Kidney (tissue), 14 donors: ENCODE results near the gene SPAAR. TPM values are rescaled to one million over a fixed set of nuclear protein-coding genes. Genes with fewer than 3 reads are reported as not detected.

Source experiments
- DNase-seq, 5 donors: peaks; one replicate each; pipeline ENCODE4 v3.0.0-alpha.2; 2013 to 2020
- FAIRE-seq: peaks from 2 replicates; lab custom pipeline; 2012; peaks lifted over from hg19 to GRCh38; lab: Jason Lieb, UNC
- H3K27ac ChIP-seq, 2 donors: one replicate each; pipeline ENCODE4 v1.7.0; 2013; ENCODE audit warnings: low read depth in 2 of 2, low read length in 2 of 2, inconsistent platforms in 1 of 2
- H3K27me3 ChIP-seq: one replicate; pipeline ENCODE4 v1.7.1; 2013; ENCODE audit warnings: low read length, inconsistent platforms; ENCODE audit not compliant: control insufficient read depth, insufficient read depth
- H3K36me3 ChIP-seq, 3 donors: one replicate each; pipeline versions ENCODE4 v1.7.0 to v1.7.1; 2013; ENCODE audit warnings: low read length in 3 of 3, control low read depth in 1 of 3, inconsistent platforms in 1 of 3; ENCODE audit not compliant: insufficient read depth in 3 of 3, control insufficient read depth in 2 of 3
- H3K4me1 ChIP-seq, 3 donors: one replicate each; pipeline versions ENCODE4 v1.7.0 to v1.7.1; 2013; ENCODE audit warnings: low read length in 3 of 3, inconsistent platforms in 1 of 3, low read depth in 1 of 3; ENCODE audit not compliant: control insufficient read depth in 2 of 3, insufficient read depth in 2 of 3
- H3K4me3 ChIP-seq, 3 donors: one replicate each; pipeline versions ENCODE4 v1.7.0 to v1.8.1; 2013; ENCODE audit warnings: low read length in 3 of 3, control low read depth in 1 of 3, inconsistent platforms in 1 of 3
- H3K9ac ChIP-seq, 3 donors: one replicate each; pipeline versions ENCODE4 v1.7.0 to v1.7.1; 2013; ENCODE audit warnings: low read length in 3 of 3, control low read depth in 1 of 3, inconsistent platforms in 1 of 3
- H3K9me3 ChIP-seq, 3 donors: one replicate each; pipeline versions ENCODE4 v1.7.0 to v1.7.1; 2013; ENCODE audit warnings: low read length in 3 of 3, control low read depth in 1 of 3, inconsistent platforms in 1 of 3; ENCODE audit not compliant: control insufficient read depth in 2 of 3, insufficient read depth in 1 of 3
- intact Hi-C: fragments of 100-400 bp; cut with DNase I; formaldehyde crosslinking; loops from one replicate; pipeline ENCODE4 v1.11.1; 2022
- polyA plus RNA-seq: library from polyadenylated mRNA; stranded (reverse); fragments of 350-450 nt; fragmentation: Illumina TruSeq; extraction: RNeasy Lipid Tissue Mini Kit (QIAGEN cat#74804); gene quantifications from one replicate; pipeline ENCODE4 v1.2.3, GENCODE V29; 2014; ENCODE audit warnings: low read depth, low replicate concordance; ENCODE audit not compliant: insufficient read depth
- total RNA-seq: library from RNA; stranded (reverse); fragmentation: NEBNext Ultra II Directional; extraction: Animal tissue kit (Norgen Biotek cat#: 25700); gene quantifications from one replicate; pipeline ENCODE4 v1.2.1, GENCODE V29; 2021
- TF ChIP-seq, protein P1 (sequence below): IDR thresholded peaks from 3 replicates; pipeline ENCODE4 v1.5.1; 2012; ENCODE audit warnings: mild to moderate bottlenecking, moderate library complexity, borderline replicate concordance; ENCODE audit not compliant: insufficient read depth; ENCODE audit errors: extremely low read depth
- donor health status: control.
- donor health status: control.
- donor health status: control.
- donor health status: control.
- donor health status: control.
- donor health status: DM: yes; HTN: yes; CAD: no.
- donor health status: Normal renal cell carcinoma (clear cell type).

The SPAAR gene
- total and polyA plus RNA-seq, 2 donors from 2014 or later, result 3.2 to 5.3 TPM

DNA sequence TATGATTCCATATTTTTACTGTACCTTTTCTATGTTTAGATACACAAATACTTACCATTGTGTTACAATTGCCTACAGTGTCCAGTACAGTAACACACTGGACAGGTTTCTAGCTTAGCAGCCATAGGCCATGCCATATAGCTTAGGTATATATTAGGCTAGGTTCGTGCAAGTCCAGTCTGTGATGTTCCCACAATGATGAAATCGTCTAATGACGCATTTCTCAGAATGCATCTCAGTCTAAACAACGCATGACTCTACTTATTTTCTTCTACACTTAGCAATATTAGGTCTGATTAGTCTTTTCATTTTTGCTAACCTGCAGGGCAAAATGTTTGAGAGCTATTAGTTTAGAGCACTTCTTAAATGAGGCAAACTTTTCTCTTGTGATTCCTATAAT is 26.0 kb downstream of the SPAAR start:
- TF ChIP-seq, protein P1, sequence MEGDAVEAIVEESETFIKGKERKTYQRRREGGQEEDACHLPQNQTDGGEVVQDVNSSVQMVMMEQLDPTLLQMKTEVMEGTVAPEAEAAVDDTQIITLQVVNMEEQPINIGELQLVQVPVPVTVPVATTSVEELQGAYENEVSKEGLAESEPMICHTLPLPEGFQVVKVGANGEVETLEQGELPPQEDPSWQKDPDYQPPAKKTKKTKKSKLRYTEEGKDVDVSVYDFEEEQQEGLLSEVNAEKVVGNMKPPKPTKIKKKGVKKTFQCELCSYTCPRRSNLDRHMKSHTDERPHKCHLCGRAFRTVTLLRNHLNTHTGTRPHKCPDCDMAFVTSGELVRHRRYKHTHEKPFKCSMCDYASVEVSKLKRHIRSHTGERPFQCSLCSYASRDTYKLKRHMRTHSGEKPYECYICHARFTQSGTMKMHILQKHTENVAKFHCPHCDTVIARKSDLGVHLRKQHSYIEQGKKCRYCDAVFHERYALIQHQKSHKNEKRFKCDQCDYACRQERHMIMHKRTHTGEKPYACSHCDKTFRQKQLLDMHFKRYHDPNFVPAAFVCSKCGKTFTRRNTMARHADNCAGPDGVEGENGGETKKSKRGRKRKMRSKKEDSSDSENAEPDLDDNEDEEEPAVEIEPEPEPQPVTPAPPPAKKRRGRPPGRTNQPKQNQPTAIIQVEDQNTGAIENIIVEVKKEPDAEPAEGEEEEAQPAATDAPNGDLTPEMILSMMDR, result no peak
- Histone ChIP-seq H3K27ac (no peak overlapping the region), H3K4me1 (no peaks in the 10 kb centered on the region), H3K27me3 (no peaks in the 10 kb centered on the region), H3K36me3 (no peaks in the 10 kb centered on the region), H3K4me3 (no peak overlapping the region), H3K9ac (no peak overlapping the region), H3K9me3 (no peaks in the 10 kb centered on the region)
- FAIRE-seq, result no peak
- DNase-seq, result no peak
- intact Hi-C loops, result no loop called here

DNA sequence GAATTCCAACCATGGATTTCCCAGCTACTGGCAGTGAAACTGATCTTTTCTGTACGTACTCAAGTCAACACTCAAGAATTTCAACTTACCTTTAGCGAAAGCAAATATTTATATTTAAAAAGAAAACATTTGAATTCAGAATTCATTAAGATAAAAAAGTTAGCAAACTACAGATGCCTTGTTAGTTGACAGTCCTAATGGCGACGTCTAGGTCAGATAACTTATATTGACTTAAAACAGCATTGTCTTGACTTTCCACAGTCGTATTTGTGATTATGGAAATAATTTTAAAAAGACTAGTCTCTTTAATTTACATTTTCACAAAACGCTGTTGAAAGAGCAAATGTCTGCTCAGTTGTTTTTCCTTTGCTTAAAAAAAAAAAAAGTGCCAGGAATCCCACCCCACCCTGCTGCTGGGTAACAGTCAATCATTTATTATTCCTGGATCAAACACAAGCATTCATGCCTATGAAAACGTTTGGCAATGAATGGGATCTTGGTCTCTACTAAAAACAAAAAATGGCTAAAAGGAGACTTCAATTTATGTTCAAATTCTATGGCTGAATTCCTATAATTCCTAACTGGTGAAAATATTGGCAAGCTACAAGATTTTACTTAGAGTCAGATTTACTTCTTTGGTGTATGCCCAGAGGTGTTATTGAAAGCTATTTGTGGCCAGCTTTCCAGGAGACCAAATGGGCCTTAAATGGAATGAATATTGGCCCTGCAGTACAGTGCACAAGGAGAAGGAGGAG is 26.6 kb downstream of the SPAAR start:
- Histone ChIP-seq H3K9ac (no peak overlapping the region), H3K27me3 (no peaks in the 10 kb centered on the region), H3K4me3 (no peak overlapping the region), H3K4me1 (peaks cover 0 to 3% (median 0%) of the 10 kb centered on the region in 3 donors), H3K27ac (no peak overlapping the region), H3K9me3 (no peaks in the 10 kb centered on the region), H3K36me3 (no peaks in the 10 kb centered on the region)
- FAIRE-seq, result no peak
- TF ChIP-seq, protein P1, result no peak
- DNase-seq, result no peak
- intact Hi-C loops, result no loop called here

DNA sequence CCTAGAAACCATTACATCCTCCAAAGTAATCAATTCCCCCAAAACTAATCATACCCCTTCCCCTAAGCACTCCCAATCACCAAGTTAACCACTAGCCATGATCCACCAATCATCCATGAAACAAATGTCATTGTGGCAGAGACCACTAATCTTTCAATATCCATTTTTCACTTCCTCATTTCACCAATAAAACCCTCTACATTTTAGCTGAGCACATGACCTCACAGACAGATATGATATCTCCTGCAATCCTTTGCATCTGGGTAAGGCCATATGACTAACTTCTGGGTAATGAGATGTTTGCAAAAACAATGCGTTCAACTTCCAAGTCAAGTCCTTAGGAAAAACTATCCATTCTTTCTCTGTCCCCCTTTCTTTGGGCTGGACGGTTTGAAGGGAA is 27.9 kb downstream of the SPAAR start:
- no peaks in the 10 kb centered on the region for H3K27me3 ChIP-seq
- no peak overlapping the region for H3K9ac ChIP-seq
- no peak overlapping the region for H3K4me3 ChIP-seq
- peaks cover 0 to 3% (median 0%) of the 10 kb centered on the region in 3 donors for H3K4me1 ChIP-seq
- H3K36me3 ChIP-seq, result no peaks in the 10 kb centered on the region
- TF ChIP-seq, protein P1, result no peak
- no peaks in the 10 kb centered on the region for H3K9me3 ChIP-seq
- DNase-seq (no peak), FAIRE-seq (no peak)
- intact Hi-C loops, result no loop called here
- no peak overlapping the region for H3K27ac ChIP-seq
